MM.1S (cell line): ENCODE data around the gene LRRC27.

Experiments used
- DNase-seq: peaks from one replicate; pipeline ENCODE4 v3.0.0-alpha.2; 2015
- H2AFZ ChIP-seq: fragments of 300-600 bp; sonication (generic); 2 replicates; pipeline ENCODE4 v1.6.0; 2016; ENCODE audit warnings: antibody characterized with exemption, low read length
- H3F3A ChIP-seq: fragments of 300-600 bp; sonication (generic); 2 replicates; pipeline ENCODE4 v1.6.1; 2016; ENCODE audit warnings: mild to moderate bottlenecking, antibody characterized with exemption, low read length, moderate library complexity, mixed read lengths; ENCODE audit not compliant: insufficient read depth
- H3K27ac ChIP-seq: fragments of 300-600 bp; sonication (generic); 2 replicates; pipeline ENCODE4 v1.5.1; 2016; ENCODE audit warnings: mild to moderate bottlenecking, low read length
- H3K27me3 ChIP-seq: fragments of 300-600 bp; sonication (generic); replicated peaks from 2 replicates; pipeline ENCODE4 v1.6.0; 2016; ENCODE audit warnings: low read length; ENCODE audit not compliant: insufficient read depth
- H3K36me3 ChIP-seq: fragments of 300-600 bp; sonication (generic); replicated peaks from 2 replicates; pipeline ENCODE4 v1.6.1; 2016; ENCODE audit warnings: mild to moderate bottlenecking, low read length, mixed read lengths; ENCODE audit not compliant: insufficient read depth
- H3K4me1 ChIP-seq: fragments of 300-600 bp; sonication (generic); 2 replicates; pipeline ENCODE4 v1.6.1; 2016; ENCODE audit warnings: low read length, mixed read lengths
- H3K4me2 ChIP-seq: fragments of 300-600 bp; sonication (generic); 2 replicates; pipeline ENCODE4 v1.6.0; 2016; ENCODE audit warnings: low read depth, low read length
- H3K4me3 ChIP-seq: fragments of 300-600 bp; sonication (generic); 2 replicates; pipeline ENCODE4 v1.5.1; 2016; ENCODE audit warnings: low read length, mixed read lengths
- H3K79me2 ChIP-seq: fragments of 300-600 bp; sonication (generic); 2 replicates; pipeline ENCODE4 v1.6.1; 2016; ENCODE audit warnings: mixed run types, low read length, mixed read lengths
- H3K9ac ChIP-seq: fragments of 300-600 bp; sonication (generic); 2 replicates; pipeline ENCODE4 v1.6.1; 2016; ENCODE audit warnings: low read length, mixed read lengths
- H3K9me2 ChIP-seq: fragments of 300-600 bp; sonication (generic); replicated peaks from 2 replicates; pipeline ENCODE4 v1.6.1; 2016; ENCODE audit warnings: mild to moderate bottlenecking, low read length, mixed read lengths; ENCODE audit not compliant: insufficient read depth
- H3K9me3 ChIP-seq: fragments of 300-600 bp; sonication (generic); replicated peaks from 2 replicates; pipeline ENCODE4 v1.6.1; 2016; ENCODE audit warnings: mild to moderate bottlenecking, low read length, mixed read lengths; ENCODE audit not compliant: insufficient read depth
- H4K20me1 ChIP-seq: fragments of 300-600 bp; sonication (generic); 2 replicates; pipeline ENCODE4 v1.6.1; 2016; ENCODE audit warnings: mild to moderate bottlenecking, low read length, moderate library complexity, mixed read lengths; ENCODE audit not compliant: insufficient read depth
- CTCF ChIP-seq: fragments of 300-600 bp; sonication (generic); IDR thresholded peaks from 2 replicates; pipeline ENCODE4 v1.5.1; 2016; ENCODE audit warnings: antibody characterized with exemption, low read length, mixed read lengths
- EZH2 ChIP-seq: fragments of 300-600 bp; sonication (generic); optimal IDR thresholded peaks from 2 replicates; pipeline ENCODE3; 2017; ENCODE audit warnings: low read depth, mild to moderate bottlenecking, antibody characterized with exemption, low read length, mixed read lengths
- EZH2phosphoT487 ChIP-seq: fragments of 300-600 bp; sonication (generic); IDR thresholded peaks from 2 replicates; pipeline ENCODE4 v1.6.1; 2018; ENCODE audit warnings: antibody characterized with exemption, low read length

The LRRC27 gene

GRCh38 chr10:132415255-132415654 is 83.3 kb downstream of the LRRC27 start:
- H3K9me3 ChIP-seq = no peaks in the 10 kb centered on the region
- H3K79me2 ChIP-seq = no peaks in the 10 kb centered on the region
- H2AFZ ChIP-seq = no peak overlapping the region
- no peaks in the 10 kb centered on the region for H4K20me1 ChIP-seq
- no peak for DNase-seq
- no peak overlapping the region for H3K4me3 ChIP-seq
- no peak overlapping the region for H3K27ac ChIP-seq
- no peaks in the 10 kb centered on the region for H3K36me3 ChIP-seq
- H3K9ac ChIP-seq = no peak overlapping the region
- no peaks in the 10 kb centered on the region for H3F3A ChIP-seq
- peaks cover 36% of the 10 kb centered on the region for H3K27me3 ChIP-seq
- no peak overlapping the region for H3K4me2 ChIP-seq
- H3K4me1 ChIP-seq = no peaks in the 10 kb centered on the region
- TF ChIP-seq EZH2 (no peak), CTCF (no peak), EZH2phosphoT487 (no peak)
- no peaks in the 10 kb centered on the region for H3K9me2 ChIP-seq

- H2AFZ ChIP-seq = no peak overlapping the region
- DNase-seq = no peak
- no peak overlapping the region for H3K4me2 ChIP-seq
- H3K79me2 ChIP-seq = no peaks in the 10 kb centered on the region
- no peaks in the 10 kb centered on the region for H3K36me3 ChIP-seq
- H3K9me3 ChIP-seq = no peaks in the 10 kb centered on the region
- no peak overlapping the region for H3K4me3 ChIP-seq
- H4K20me1 ChIP-seq = no peaks in the 10 kb centered on the region
- no peaks in the 10 kb centered on the region for H3F3A ChIP-seq
- no peaks in the 10 kb centered on the region for H3K4me1 ChIP-seq
- TF ChIP-seq CTCF (no peak), EZH2 (no peak), EZH2phosphoT487 (no peak)
- H3K9me2 ChIP-seq = no peaks in the 10 kb centered on the region
- no peak overlapping the region for H3K27ac ChIP-seq
- peaks cover 36% of the 10 kb centered on the region for H3K27me3 ChIP-seq
- no peak overlapping the region for H3K9ac ChIP-seq
These were observed 84.0 kb downstream of the LRRC27 start for GRCh38 chr10:132415956-132416355.

- Histone ChIP-seq H3K4me1 (peaks cover 2% of the 10 kb centered on the region; the same call in 1 of the 2 replicates), H3K27ac (no peak overlapping the region), H3K4me3 (no peak overlapping the region), H3F3A (no peaks in the 10 kb centered on the region), H3K79me2 (no peaks in the 10 kb centered on the region), H3K36me3 (no peaks in the 10 kb centered on the region), H3K9me2 (no peaks in the 10 kb centered on the region), H3K4me2 (no peak overlapping the region), H3K9ac (no peak overlapping the region), H3K27me3 (peaks cover 28% of the 10 kb centered on the region), H2AFZ (no peak overlapping the region), H4K20me1 (no peaks in the 10 kb centered on the region), H3K9me3 (no peaks in the 10 kb centered on the region)
- TF ChIP-seq EZH2phosphoT487 (no peak), CTCF (no peak), EZH2 (no peak)
- DNase-seq = no peak
These were observed 84.7 kb downstream of the LRRC27 start for GRCh38 chr10:132416566-132417256.
